IPS-18c (cell line): ENCODE measurements around the gene MYADML2.
"Not testable (repeated sequence)": the region's sequence is repeated elsewhere in the genome, so short reads cannot be mapped to it uniquely, and the experiment has no call there.

Experiments
- H3K4me3 ChIP-seq: 2 replicates; pipeline ENCODE4 v1.7.0; 2013; ENCODE audit warnings: low read depth, mild to moderate bottlenecking, low read length, moderate library complexity; ENCODE audit not compliant: insufficient read depth
- H3K9me3 ChIP-seq: one replicate; pipeline ENCODE4 v1.6.1; 2013; ENCODE audit warnings: mild to moderate bottlenecking, low read length, moderate library complexity; ENCODE audit not compliant: control insufficient read depth, insufficient read depth

Gene MYADML2

GRCh38 chr17:81961521-81962498 is 14.8 kb upstream of the MYADML2 start:
- Histone ChIP-seq H3K4me3 (peak overlapping the region; percentile 41), H3K9me3 (no peaks in the 10 kb centered on the region)

DNA sequence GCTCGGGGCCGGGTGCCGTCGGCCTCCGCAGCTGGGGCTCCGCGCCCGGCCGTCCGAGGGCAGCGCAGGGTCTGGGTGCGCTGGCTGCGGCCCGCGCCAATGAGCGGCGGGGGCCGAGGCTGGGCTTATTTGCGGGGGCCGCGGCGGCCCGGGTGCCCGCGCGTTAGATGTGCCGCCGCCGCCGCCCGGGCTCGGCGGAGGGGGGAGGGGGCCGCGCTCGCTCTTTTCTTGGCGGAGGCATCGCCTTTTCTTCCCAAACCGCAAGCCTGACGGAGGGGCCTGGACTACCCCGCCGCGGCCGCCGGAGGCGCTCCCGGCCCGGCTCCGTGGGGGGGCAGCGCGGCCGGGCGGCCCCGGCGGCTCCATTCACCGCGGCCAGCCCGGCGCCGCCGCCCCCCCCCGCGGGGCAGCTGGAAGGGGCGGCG is 14.1 kb upstream of the MYADML2 start, which contains the start of gene NOTUM:
NOTUM (minus strand) TSS at position 101 of the 425 bp plus-strand sequence. CDS start 278 bp downstream, outside the sequence.
- H3K4me3 ChIP-seq, result peak within 1 kb of the TSS; percentile 41

GRCh38 chr17:81960130-81960958 is 13.3 kb upstream of the MYADML2 start:
- peak overlapping the region; percentile 38 for H3K4me3 ChIP-seq
- no peaks in the 10 kb centered on the region for H3K9me3 ChIP-seq

More for the DNA sequence above, 14.1 kb upstream of the MYADML2 start, which contains the start of gene NOTUM:
- no peaks in the 10 kb centered on the region for H3K9me3 ChIP-seq

DNA sequence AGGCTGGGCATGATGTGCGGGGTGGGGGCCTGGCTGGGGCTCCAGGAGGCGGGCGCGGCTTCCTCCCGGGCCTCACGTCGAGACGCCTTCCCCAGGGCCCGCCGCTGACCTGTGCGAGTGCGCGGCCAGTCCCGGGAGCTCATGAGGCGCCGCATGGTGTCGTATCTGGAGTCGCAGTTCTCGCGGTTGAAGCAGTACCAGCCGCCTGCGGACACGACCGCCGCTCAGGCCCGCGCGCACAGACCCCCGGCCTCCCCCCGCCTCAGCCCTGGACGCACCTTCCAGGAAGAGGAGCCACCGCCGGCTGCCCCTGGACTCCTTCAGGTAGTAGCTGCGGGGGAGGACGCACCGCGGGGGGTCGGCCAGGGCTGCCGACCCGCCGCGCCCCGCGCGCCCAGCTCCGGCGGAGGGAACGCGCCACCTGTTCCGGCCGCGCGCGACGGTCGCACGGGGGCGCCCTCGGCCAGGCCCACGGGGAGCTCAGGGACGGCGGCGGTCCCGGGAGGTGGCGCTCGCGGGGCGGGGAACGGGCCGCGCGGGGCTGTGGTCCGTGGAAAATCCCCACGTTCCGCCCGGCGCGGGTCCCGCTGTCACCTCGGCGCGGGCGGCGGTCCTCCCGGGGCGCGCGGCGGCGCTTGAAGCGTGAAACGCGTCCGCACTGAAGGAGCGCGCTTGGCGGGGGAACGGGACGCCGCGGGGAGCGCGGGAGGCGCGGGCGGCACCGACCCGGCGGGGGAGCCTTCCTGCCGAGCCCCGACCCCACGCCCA is 12.5 kb upstream of the MYADML2 start:
- Histone ChIP-seq H3K4me3 (peak overlapping the region; percentile 41), H3K9me3 (no peaks in the 10 kb centered on the region)

DNA sequence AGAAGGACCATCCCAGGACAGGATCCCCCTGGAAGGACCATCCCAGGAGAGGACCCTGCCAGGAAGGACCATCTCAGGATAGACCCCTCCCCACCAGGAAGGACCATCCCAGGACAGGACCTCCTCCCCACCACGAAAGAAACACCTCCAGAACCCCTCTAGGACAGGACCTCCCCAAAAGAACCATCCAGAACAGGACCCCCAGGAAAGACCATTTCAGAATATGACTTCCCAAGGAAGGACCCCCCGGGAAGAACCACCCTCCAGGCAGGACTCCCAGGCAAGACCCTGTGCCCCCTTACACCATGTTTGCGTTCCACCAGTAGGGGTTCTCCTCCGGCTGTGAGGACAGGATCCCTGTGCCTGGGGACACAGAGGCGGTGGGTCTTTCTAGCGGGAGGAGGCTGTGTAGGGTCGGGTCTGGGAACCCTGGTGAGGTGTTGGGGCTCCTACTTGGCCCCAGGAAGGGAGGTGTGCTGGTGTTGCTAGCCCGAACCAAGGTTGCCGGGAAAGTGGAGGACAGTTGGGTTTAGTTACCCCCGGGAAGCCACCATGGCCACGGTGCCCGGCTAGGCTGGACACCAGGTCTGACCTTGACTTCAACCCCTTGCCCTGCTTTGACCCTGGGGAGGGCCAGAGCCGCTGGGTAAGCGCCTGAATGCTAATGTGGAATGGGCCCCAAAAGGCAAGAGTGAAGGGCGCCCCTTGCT is 11.8 kb upstream of the MYADML2 start:
- Histone ChIP-seq H3K9me3 (no peaks in the 10 kb centered on the region), H3K4me3 (no peak overlapping the region; the same call in 1 of the 2 replicates)

DNA sequence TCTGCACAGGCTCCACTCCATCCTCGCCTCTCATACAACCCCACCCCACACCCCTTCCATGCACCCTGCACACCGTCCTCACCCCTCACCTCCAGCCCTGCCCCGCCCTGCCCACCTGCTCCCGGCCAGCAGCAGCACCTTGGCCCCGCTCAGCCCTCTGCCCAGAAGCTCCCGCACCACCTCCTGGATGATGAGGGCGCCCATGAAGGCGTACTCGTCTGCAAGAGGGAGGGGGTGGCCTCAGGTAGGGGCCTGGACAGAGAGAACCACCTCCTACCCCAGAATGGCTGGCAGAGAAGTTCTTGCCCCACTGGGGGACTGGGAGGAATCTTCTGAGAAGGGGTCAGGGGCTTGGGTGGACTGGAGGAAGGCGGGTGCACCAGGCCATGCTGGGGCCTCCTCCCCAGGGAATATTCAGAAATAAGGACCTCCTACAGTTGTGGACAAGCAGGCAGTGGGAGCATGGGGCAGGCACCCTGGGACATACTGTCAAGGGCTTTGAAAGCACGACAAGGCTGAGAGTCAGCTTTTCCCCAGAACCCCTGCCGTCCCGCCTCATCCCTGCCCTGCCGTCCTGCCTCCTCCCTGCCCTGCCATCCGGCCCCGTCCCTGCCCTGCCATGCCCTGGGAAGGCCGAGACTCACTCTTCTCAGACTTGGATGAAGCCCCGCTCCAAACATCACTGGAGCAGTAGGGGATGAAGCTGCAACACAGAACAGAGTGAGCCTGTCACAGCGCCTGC is 10.8 kb upstream of the MYADML2 start:
- Histone ChIP-seq H3K4me3 (no peak overlapping the region), H3K9me3 (peaks cover 2% of the 10 kb centered on the region)

- H3K4me3 ChIP-seq, result no peak overlapping the region
These were observed 9.9 kb upstream of the MYADML2 start for GRCh38 chr17:81956607-81957589.

DNA sequence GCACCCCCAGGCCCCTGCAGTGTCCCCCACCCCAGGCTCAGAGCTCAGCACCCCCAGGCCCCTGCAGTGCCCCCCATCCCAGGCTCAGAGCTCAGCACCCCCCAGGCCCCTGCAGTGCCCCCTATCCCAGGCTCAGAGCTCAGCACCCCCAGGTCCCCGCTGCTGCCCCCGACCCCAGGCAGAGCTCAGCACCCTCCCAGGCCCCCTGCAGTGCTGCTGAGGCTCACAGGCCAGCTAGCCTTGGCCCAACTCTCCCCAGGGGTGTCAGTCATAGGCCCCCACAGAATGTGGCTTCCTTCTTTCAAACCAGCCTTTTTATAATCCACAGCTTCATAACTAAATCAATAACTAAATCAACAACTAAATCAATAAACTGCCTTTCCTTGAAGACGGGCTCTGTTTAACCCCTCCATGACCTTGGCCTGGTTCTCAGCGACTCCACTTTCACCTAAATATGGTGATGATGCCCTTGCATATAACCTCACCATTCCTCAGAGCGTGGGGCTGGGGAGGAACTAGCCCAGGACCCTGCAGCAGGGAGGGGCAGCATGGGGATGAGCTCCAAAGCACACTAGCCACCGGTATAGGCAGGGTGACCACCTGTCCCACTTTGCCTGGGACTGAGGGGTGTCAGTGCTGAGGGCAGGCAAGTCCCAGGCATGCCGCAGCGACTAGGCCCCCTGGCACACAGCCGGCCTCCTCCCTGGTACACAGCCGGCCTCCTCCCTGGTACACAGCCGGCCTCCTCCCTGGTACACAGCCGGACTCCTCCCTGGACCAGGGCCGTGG is 8.9 kb upstream of the MYADML2 start:
- no peak overlapping the region for H3K4me3 ChIP-seq
- H3K9me3 ChIP-seq, result peaks cover 2% of the 10 kb centered on the region

More at GRCh38 chr17:81956607-81957589, 9.9 kb upstream of the MYADML2 start:
- peaks cover 2% of the 10 kb centered on the region for H3K9me3 ChIP-seq

GRCh38 chr17:81955058-81955681 is 8.1 kb upstream of the MYADML2 start:
- Histone ChIP-seq H3K9me3 (peaks cover 2% of the 10 kb centered on the region), H3K4me3 (no peak overlapping the region)

DNA sequence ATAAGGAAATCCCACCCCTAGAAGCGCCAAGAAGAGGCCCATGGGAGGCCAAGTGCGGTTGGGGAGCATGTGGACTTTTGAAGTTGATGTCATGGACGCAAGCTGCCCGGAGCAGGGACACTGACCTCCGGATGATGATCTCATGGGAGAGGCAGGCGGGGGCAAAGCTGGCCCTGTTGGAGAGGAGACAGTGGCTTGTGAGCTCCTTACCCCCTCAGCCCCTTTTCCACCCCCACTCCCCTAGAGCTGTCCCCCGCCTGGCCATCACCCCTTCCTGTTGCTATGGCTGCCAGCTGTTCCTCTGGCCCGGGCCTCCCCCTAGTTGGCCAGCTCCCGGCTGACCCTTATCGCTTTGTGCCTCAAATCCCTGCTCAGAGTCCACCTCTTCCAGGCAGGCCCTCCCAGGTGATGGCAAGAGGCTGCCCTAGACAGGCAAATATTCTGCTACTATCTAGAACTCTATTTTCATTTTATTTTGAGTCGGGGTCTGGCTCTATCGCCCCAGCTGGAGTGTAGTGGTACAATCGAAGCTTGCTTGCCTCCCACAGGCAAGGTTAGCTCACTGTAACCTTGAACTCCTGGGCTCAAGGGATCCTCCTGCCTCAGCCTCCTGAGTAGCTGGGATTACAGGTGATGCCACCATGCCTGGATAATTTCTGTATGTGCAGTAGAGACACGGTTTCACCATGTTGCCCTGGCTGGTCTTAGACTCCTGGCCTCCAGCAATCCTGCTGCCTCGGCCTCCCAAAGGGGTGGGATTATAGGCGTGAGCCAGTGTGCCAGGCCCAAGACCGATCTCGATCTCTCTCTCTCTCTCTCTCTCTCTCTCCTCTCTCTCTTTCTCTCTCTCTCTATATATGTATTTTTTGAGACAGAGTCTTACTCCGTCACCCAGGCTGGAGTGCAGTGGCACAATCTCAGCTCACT is 7.4 kb upstream of the MYADML2 start:
- no peak overlapping the region for H3K4me3 ChIP-seq
- peaks cover 2% of the 10 kb centered on the region for H3K9me3 ChIP-seq

DNA sequence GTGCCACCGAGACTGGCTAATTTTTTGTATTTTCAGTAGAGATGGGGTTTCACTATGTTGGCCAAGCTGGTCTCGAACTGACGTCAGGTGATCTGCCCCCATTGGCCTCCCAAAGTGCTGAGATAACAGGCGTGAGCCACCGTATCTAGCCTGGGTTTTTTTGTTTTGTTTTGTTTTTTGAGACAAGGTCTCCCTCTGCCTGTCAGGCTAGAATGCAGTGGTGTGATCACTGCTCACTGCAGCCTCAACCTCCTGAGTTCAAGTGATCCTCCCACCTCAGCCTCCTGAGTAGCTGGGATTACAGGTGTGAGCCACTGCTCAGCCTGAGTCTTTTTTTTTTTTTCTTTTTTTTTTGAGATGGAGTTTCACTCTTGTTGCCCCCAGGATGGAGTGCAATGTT is 6.4 kb upstream of the MYADML2 start:
- H3K9me3 ChIP-seq, H3K4me3 ChIP-seq: not testable (repeated sequence)

GRCh38 chr17:81952792-81953228 is 5.8 kb upstream of the MYADML2 start:
- peaks cover 2% of the 10 kb centered on the region for H3K9me3 ChIP-seq
- no peak overlapping the region for H3K4me3 ChIP-seq
